ENCODE results near the gene MOCS3. TPM values are rescaled to one million over a fixed set of nuclear protein-coding genes. Genes with fewer than 3 reads are reported as not detected.

Gene MOCS3
- total RNA-seq, 4 donors from 2014 or later = 2.1 to 4.2 (median 3.4) TPM

GRCh38 chr20:50977066-50978021, 18.7 kb downstream of the MOCS3 start:
- TF ChIP-seq CTCF (IDR thresholded peaks at IDR 0.05; ENCODE audit: low read depth) = no peak

- TF ChIP-seq CTCF (IDR thresholded peaks at IDR 0.05; ENCODE audit: low read depth) = no peak
These were observed 21.6 kb downstream of the MOCS3 start for GRCh38 chr20:50980071-50980681.

GRCh38 chr20:50980851-50981713, 22.5 kb downstream of the MOCS3 start:
- TF ChIP-seq CTCF (IDR thresholded peaks at IDR 0.05; ENCODE audit: low read depth) = no peak

GRCh38 chr20:50981714-50982048, 23.1 kb downstream of the MOCS3 start:
- no peak for TF ChIP-seq CTCF (IDR thresholded peaks at IDR 0.05; ENCODE audit: low read depth)

- TF ChIP-seq CTCF (IDR thresholded peaks at IDR 0.05; ENCODE audit: low read depth) = no peak
These were observed 23.7 kb downstream of the MOCS3 start for GRCh38 chr20:50982363-50982762.

GRCh38 chr20:50983321-50983720, 24.7 kb downstream of the MOCS3 start:
- TF ChIP-seq CTCF (IDR thresholded peaks at IDR 0.05; ENCODE audit: low read depth) = no peak

Data from subcutaneous adipose tissue (tissue), 4 donors.